Measurements from ENCODE around the gene FAM170A. TPM values are rescaled to one million over a fixed set of nuclear protein-coding genes. Genes with fewer than 3 reads are reported as not detected.

FAM170A gene, protein sequence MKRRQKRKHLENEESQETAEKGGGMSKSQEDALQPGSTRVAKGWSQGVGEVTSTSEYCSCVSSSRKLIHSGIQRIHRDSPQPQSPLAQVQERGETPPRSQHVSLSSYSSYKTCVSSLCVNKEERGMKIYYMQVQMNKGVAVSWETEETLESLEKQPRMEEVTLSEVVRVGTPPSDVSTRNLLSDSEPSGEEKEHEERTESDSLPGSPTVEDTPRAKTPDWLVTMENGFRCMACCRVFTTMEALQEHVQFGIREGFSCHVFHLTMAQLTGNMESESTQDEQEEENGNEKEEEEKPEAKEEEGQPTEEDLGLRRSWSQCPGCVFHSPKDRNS
- not detected for polyA plus RNA-seq (ENCODE audit: insufficient read length in 10 of 10)
- long read RNA-seq, donor 1, result 0 reads
- long read RNA-seq, donor 2, result 0 reads
- long read RNA-seq, donor 3, result 0 reads
- long read RNA-seq, donor 4, result 0 reads
- long read RNA-seq, donor 5, result 0 reads
- long read RNA-seq, donor 6, result 0 reads
- long read RNA-seq, donor 7, result 0 reads
- long read RNA-seq, donor 8, result 0 reads
- long read RNA-seq, donor 9, result 0 reads

DNA sequence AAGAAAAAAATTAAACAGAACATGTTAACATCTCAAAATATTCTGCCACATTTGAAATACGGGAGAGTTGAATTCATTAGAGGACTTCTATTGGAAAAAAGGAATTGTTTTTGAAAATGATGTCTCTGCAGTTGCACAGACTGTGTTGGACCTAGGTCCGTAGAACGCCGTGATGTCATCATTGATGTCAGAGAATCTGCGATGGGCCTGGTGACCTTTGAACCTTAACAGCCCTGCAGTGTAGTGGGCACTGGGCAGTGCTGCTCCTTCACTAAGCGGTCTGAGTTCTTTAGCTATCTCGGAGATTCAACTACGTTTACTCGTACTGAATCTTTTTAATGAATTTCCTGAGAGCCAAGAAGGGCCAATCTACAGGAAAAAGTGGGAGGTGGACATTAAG lies at the start of gene FAM170A:
FAM170A (plus strand) TSS at position 220 of the 400 bp plus-strand sequence. CDS start 211 bp downstream, outside the sequence.
- DNase-seq, result no peak

DNA sequence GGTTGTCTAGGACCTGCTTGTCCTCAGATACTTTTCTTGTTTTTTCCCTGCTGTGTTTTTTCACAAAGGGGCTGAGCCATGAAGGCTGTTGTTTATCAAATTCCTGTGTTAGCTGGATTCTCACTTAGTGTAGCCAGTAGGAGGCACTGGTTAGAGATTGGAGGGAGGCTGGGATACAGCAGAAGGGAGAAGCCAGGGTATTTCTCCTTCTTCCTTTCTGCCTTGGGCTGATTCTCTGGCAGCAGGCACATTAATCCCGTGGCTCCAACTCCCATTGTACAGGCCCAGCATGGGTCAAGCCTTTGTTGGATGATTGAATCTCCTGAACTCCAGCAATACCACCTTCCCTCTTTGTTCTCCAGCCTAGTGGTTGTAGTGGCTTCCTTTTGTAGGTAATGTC lies 46.4 kb upstream of the FAM170A start:
- no peak for DNase-seq

DNA sequence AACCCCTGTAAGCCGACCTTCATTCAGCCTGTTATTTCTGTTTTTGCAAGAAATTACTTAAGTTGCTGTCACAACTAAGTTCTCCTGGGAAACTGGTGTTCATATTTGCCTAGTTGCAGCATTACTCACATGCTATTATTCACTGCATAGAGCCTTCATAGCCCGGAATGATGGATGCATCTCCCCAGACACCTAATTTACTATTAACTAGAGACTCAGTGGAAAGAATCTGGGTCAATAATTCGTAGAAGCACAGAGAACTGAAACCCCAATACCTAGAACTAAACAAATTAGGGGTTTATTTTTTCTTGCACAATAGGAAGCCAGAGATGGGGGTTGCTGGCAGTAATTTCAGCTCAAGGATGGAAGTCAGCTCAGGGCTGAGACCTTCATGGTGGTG lies 45.7 kb upstream of the FAM170A start:
- DNase-seq, result no peak

DNA sequence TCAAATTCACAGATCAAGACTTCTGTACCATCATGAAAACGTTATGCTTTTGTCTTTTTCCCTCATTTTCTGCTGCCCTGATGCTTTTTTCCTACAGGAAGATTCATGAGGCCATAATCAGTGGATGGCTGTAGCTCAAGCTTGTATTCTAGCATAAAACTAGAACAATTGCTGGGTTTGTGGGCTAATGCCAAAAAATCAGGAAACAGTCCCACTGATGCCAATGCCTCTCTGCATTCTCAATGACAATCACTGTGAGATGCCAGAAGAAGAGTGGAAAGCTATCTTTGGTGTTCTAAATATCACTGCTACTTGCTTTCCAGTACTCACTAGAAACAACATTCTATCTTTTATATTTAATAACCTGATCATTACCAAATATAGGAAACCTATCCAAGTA lies 33.3 kb upstream of the FAM170A start:
- DNase-seq, result no peak

DNA sequence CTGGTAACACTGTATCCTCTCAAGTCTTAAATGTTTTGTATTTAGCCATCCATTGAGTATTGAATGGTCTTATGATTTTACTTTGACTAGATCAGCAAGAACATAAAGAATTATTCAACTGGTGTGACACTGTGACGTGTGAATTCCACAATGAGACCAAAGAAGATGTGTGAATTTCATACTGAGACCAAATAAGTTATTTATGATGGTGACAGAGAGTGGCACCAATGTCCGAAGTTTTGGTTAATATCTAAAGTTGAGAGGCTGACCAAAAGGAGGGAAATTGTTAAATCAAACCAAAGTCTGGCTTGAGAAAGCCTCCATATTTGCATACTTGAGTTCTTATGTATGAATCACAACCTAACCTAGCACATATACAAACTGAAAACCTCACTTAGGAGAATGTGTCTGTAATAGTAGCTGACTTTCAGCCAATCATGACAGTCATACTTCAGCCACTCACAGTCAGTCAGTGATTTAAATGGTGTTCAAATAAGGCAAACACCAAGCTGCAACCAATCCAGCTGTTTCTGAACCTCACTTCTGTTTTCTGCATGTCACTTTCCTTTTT lies 31.5 kb upstream of the FAM170A start:
- DNase-seq, result no peak

DNA sequence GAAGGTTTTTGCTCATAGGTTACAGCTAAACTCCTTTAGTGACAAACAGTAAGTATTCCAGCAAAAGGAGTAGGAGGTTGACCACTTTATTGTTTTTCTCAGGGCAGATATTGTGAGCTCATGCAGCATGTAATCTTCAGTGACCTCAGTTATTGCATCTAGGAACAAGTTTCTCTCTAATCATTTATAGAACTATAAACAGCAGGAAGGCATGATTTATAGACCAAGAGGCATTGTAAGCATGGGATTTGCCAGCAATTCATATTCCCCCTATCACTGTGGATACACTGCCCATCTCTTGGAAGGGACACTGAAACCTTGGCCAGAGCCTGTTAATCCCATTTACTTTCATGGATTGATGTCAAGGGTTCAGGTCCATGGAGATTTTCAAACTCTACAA lies 15.4 kb upstream of the FAM170A start:
- DNase-seq, result no peak

DNA sequence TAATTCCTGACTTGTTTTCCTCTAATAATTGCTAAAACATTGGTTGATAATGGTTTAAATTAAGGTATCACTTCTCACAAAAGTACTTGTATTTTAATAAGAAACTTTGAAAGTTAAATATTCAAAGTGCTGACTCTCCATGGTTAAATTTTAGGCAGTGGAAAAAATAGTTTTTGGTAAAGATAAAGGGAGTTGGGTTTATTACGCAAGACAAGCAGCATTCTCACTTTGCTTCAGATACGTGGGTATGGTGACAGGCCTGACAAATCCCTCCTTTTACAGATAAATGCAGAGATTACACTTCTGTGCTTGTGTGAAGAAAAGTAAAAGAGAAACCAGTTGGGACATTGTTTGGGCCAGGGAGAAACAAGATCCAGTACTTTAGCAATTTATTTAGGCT lies 14.5 kb upstream of the FAM170A start:
- no peak for DNase-seq

DNA sequence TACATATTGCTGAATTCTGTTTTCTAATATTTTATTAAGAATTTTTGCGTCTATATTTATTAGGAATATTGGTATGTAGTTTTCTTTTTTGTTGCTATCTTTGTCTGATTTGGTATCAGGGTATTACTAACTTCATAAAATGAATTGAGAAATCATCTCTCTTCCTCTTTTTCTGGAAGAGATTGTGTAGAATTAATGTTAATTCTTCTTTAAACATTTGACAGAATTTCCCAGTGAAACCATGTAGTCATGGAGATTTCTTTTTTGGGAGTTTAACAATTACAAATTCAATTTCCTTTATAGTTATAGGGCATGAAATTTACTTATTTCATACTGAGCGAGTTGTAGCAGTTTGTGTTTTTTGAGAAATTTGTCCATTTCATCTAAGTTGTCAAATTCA lies 3.3 kb upstream of the FAM170A start:
- DNase-seq, result no peak

DNA sequence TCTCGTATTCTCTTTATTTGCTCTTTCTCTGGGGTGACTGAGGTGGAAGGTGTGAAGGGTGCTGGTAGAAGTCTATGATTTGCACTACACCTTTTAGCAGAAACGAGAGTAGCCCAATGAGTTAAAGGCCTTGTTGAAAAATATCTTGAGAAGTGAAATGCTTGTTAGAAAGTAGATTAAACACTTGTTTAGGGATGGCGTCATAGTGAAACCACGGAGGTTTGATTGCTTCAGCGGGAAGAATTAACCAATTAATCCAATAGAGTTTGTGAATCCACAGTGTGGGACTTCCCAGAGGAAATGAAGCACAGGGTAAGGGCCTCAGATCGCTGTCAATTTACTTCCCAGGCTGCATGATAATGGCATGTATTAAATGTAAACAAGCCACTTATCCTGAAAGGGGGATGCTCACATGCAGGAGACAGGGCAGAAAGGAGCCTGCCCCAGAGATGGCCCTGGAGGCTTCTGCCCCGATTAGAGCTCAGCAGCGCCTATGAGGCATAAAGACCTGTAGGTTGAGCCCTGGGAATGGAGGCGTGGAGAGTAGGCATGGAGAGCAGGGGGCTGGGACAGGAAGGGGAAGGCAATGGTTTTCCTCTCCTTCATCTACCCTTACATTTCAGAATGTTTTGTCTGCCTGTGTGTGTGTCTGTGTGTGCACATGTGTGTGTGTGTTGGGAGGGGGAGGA lies 1.5 kb downstream of the FAM170A start:
- no peak for DNase-seq

DNA sequence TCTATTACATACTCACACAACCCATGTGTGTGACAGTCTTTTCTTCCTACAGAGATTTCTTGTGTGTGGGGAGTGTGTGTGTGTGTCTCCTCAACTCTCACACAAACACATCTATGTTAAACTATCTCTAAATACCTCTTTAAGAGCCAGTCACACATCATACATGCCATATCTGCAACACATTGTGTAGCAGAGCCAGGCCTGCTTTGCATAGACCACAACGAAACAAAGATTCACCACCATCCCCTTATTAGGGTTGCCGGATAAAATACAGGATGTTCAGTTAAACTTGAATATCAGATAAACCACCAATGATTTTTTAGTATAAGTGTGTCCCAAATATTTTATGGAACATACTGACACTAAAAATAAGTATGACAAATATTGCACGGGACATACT lies 2.3 kb downstream of the FAM170A start:
- no peak for DNase-seq

DNA sequence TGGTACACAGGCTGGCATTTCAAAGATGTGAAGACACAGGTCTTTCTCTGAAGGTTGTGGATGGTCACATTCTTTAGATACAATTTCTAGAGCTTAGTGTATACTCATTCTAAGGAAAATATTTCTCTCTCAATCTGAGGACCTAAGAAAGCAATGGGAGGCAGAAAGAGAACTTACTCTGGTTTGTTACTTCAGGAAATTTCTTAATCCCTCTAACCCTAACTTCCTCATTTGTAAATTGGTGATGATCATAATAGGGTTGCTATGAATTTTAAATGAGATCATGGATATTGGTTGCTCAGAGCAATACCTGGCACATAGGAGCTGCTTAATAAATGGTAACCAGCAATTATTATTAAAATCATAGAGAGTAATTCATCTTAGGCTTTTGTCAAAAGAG lies 22.1 kb downstream of the FAM170A start:
- no peak for DNase-seq

DNA sequence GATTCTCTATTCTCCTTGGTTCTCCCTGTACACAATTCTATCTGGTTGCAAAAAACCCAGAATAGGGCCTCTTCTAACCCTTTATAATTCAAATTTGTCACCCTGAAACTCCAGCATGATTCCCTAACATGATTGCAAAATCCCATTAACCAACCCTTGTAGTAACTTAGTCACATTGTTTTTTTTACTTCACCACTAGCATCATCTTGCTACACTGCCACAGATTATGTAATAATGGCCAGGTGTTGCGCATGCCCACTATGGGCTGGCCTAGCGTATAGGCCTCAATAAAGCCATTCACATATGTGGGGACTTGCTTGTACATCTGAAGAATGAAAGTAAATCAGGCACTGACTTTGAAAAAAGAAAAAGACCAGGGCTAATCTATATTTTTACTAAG lies 25.7 kb downstream of the FAM170A start:
- DNase-seq, result no peak

DNA sequence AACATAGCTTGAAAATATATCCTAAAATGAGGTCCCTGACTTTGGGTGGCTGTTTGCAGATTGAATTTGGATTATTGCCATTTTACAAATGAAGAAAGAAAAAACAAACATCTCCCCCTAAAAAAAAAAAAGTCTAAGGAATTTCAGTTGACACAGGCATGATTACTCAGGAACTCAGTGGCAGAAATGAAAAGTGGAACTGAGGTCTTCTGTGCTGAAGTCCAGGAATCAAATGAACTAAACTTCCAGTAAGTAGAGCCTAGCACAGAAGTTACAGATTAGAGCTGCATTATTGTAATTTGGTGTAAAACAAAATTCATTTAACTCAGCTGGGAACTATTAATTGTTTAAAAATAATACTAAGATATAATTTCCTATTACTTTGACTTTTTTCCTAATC lies 26.7 kb downstream of the FAM170A start:
- no peak for DNase-seq

DNA sequence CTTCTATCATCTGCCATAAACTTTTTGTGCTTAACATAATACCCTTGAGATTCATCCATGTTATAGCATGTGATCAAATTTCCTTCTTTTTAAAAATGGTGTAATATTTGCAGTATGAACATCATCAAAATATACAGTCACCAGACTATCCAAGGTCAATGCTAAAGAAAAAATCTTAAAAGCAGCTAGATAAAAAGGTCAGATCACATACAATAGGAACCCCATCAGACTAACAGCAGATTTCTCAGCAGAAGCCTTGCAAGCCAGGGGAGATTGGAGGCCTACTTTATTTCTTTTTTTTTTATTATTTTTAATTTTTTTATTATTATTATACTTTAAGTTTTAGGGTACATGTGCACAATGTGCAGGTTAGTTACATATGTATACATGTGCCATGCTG lies 37.2 kb downstream of the FAM170A start:
- DNase-seq, result no peak

DNA sequence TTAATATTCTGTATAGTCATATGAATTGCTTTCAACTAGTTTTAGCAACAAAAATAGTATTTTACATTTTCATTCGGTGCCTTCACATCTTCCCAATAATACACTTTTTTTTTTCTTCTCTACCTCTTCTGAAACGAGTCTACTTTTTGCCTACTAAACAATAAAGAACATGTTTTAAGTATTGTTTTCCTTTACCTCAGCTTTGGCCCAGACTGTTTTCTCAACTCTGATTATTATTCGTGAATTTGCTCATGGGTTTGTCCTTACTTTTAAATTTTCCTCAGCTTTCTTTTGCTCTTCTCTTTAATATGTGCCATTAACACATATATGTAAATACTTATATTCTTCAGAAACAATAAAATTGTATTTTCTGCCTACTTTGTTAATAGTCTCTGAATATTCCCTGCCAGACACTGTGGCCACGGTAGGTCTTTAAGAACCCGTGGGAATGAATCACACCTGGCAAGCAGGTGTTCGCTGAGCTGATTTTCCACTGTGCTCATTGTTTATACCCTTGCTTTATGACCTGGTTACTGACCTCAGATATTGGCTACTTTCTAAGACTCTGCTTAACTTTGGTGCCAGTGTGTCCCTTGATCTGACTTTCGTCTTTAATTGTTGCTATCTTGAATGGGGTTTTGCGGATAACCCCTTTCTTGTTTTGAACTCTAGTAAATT lies 49.1 kb downstream of the FAM170A start:
- no peak for DNase-seq

DNA sequence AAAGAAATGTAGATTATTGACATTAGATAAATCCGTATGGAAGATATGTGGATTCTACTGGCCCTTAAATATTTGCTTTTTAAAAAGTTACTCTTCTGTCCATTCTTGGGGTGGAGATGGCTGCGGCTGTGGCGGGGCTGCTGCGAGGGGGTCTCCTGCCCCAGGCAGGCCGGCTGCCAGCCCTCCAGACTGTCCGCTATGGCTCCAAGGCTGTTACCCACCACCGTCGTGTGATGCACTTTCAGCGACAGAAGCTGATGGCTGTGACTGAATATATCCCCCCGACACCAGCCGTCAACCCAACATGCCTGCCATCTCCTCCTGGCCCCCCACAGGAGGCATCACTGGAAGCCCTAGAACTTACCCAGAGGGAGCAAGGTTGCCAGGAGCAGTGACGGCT lies 50.7 kb downstream of the FAM170A start:
- no peak for DNase-seq

DNA sequence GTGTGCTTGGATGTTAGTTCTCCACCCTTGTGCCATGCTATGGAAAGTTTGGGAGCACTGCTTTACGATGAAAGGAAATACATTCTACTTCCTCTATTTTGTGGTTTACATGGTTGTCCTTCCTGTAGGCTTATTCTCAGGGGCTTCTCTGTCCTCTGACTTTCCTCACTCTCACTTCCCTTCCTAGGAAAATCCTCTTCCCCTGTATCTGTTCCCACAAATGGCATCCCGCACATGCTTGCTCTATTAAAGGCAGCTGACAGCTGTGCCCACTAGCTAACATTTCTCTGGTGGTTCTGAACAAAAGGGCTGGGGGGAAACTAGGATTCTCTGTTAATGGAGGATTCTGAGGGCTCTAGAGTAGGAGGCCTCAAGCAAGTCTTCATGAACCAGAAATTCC lies 52.4 kb downstream of the FAM170A start:
- DNase-seq, result peak; percentile 6 to 30 (median 8)

DNA sequence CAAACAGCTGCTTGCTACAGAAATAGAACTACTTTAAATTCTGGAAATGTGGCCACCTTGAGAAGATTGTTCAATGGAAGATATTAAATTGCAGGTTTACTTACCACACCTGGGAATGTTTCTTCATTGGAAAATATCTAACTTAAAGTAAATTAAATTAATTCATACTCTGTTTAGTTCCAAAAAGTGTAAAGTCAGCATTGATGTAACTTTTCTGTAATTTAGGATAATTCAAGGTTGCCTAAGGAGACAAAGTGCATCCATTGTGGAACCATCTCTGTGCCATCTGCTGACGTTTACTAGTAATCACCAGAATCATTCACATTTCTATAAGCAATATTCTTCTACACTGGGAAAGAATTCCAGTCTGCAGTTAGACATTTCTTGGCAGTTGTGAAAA lies 53.0 kb downstream of the FAM170A start:
- no peak for DNase-seq

All from muscle of back (tissue), 13 donors.